ENCODE measurements around the gene RYK. TPM values are rescaled to one million over a fixed set of nuclear protein-coding genes. Genes with fewer than 3 reads are reported as not detected.

Gene RYK
- total RNA-seq, 2 donors from 2014 or later, result 46.2 to 61.0 TPM

- no peak for DNase-seq (ENCODE audit: low spot score)
- H3K27ac ChIP-seq, result no peak overlapping the region
Observed at GRCh38 chr3:134244921-134245320, 5.7 kb downstream of the RYK start.

GRCh38 chr3:134242649-134243617 is 7.7 kb downstream of the RYK start:
- no peak overlapping the region for H3K4me3 ChIP-seq
- no peak for DNase-seq (ENCODE audit: low spot score)
- H3K36me3 ChIP-seq, result no peaks in the 10 kb centered on the region
- TF ChIP-seq CTCF (IDR thresholded peaks at IDR 0.05), result no peak
- H3K27ac ChIP-seq, result peak overlapping the region in 1 of 2 donors; percentile 59
- no peaks in the 10 kb centered on the region for H3K9me3 ChIP-seq
- H3K4me1 ChIP-seq, result peaks cover 0 to 54% of the 10 kb centered on the region in 2 donors
- no peaks in the 10 kb centered on the region for H3K27me3 ChIP-seq

More at GRCh38 chr3:134244921-134245320, 5.7 kb downstream of the RYK start:
- no peak for TF ChIP-seq CTCF (IDR thresholded peaks at IDR 0.05)
- Histone ChIP-seq H3K36me3 (no peaks in the 10 kb centered on the region), H3K9me3 (no peaks in the 10 kb centered on the region), H3K4me3 (no peak overlapping the region), H3K27me3 (no peaks in the 10 kb centered on the region), H3K4me1 (peaks cover 0 to 51% of the 10 kb centered on the region in 2 donors)

GRCh38 chr3:134239538-134239937 is 11.1 kb downstream of the RYK start:
- Histone ChIP-seq H3K9me3 (no peaks in the 10 kb centered on the region), H3K36me3 (no peaks in the 10 kb centered on the region), H3K27ac (peak overlapping the region in 1 of 2 donors; percentile 9), H3K4me3 (no peak overlapping the region), H3K27me3 (no peaks in the 10 kb centered on the region), H3K4me1 (peaks cover 0 to 70% of the 10 kb centered on the region in 2 donors)
- DNase-seq (ENCODE audit: low spot score), result no peak
- TF ChIP-seq CTCF (IDR thresholded peaks at IDR 0.05), result no peak

- Histone ChIP-seq H3K4me3 (no peak overlapping the region), H3K4me1 (peaks cover 0 to 63% of the 10 kb centered on the region in 2 donors), H3K9me3 (no peaks in the 10 kb centered on the region), H3K36me3 (no peaks in the 10 kb centered on the region), H3K27me3 (no peaks in the 10 kb centered on the region), H3K27ac (peak overlapping the region; percentile 21 to 45)
- DNase-seq (ENCODE audit: low spot score), result no peak
- TF ChIP-seq CTCF (IDR thresholded peaks at IDR 0.05), result no peak
Observed at GRCh38 chr3:134237454-134238145, 13.1 kb downstream of the RYK start.

GRCh38 chr3:134236505-134237170 is 14.0 kb downstream of the RYK start:
- no peaks in the 10 kb centered on the region for H3K36me3 ChIP-seq
- H3K27ac ChIP-seq, result peak overlapping the region; percentile 20 to 42
- TF ChIP-seq CTCF (IDR thresholded peaks at IDR 0.05), result no peak
- no peaks in the 10 kb centered on the region for H3K9me3 ChIP-seq
- H3K27me3 ChIP-seq, result no peaks in the 10 kb centered on the region
- peaks cover 0 to 70% of the 10 kb centered on the region in 2 donors for H3K4me1 ChIP-seq
- DNase-seq (ENCODE audit: low spot score), result no peak
- H3K4me3 ChIP-seq, result no peak overlapping the region
